Measurements from ENCODE around the gene ADCY7. TPM values are rescaled to one million over a fixed set of nuclear protein-coding genes. Genes with fewer than 3 reads are reported as not detected.

ADCY7 gene
- 24.0 TPM for total RNA-seq

DNA sequence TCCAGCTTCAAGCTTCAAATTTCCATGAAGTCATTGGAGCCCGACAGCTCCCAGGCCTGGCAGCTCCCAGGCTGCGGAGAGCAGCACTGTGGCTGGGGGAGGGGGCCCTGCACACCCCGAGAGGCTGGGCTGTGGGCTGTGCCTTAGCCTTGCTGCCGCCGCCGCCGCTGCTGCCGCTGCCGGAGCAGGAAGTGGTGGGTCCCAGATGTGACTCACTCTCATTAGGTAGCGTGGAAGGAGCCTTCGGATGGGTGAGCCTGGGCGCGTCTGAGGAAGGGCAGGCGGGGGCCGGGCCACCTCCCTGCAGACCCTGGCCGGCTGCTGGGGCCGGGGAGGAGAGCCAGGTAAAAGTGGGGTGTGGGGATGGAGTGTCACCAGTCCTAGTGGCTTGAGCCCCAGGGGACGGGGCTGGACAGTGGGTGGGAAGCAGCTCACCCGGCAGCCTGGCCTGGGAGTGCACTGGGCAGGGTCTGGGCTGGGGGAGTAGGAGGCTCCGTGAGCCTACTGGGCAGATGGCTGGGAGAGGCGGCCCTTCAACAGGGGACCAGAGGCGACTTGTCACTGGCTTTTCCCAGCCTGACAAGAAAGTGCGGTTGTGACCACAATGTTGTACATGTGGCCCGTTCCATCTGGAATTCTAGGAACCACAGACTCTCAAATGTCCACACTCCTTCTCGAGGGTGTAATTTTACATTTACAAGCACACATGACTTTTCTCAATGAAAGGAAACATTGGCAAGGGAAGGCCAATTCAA lies at the start of gene ADCY7:
Gene ADCY7, plus strand, starts transcription at position 215 of the 755 bp plus-strand sequence. CDS start 21,629 bp downstream, outside the sequence.

Other genes starting within 250 kb of the ADCY7 start
- 37.8 TPM for gene CNEP1R1, start 241.3 kb upstream of the ADCY7 start, total RNA-seq
- 24.5 TPM for gene HEATR3, start 200.6 kb upstream of the ADCY7 start, total RNA-seq
- 23.4 TPM for gene TENT4B, start 113.2 kb upstream of the ADCY7 start, total RNA-seq
- 61.6 TPM for gene BRD7, start 102.4 kb downstream of the ADCY7 start, total RNA-seq

All from camera-type eye (tissue), 1 donor.